ENCODE data around the gene KLHL29. TPM values are rescaled to one million over a fixed set of nuclear protein-coding genes. Genes with fewer than 3 reads are reported as not detected.
A peak's percentile ranks its signal among the peaks of the same experiment; 100 is the strongest.

KLHL29 gene
- total and polyA plus RNA-seq, 2 experiments from 2014 or later, result 1.9 to 6.4 TPM

DNA sequence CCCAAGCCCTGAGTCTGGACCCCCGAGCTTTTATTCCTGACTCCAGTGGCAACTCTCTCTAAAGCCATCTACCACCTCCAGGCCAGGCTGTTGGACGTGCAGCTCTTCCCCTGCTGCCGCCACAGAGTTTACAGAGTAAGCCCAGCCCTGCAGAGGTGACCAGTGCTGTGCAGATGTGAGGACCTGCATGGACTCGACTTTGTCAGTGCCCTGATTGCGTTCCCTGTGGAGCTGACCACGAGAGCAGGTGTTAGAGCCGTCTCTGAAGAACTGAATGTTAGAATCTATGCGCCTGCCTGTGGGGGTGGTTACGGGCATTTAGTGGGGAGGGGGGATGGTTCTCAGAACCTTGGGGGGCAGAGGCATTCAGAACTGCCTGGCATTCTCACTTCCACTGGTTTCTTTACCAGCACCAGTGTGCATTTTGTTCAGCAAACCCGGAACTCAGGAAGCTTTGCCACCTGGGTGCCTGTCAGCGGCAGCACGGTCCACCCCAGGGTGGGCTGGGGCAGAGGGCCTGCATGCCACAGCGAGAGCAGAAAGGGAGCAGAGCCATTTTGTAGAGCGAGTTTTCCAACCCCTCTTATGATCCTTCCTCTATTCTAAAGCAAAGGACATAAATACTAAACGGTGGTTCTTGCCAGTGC, 137.9 kb downstream of the KLHL29 start:
- H3F3A ChIP-seq (ENCODE audit: insufficient read depth), result peaks cover 21% of the 10 kb centered on the region
- DNase-seq, result no peak
- peak overlapping the region; percentile 80 for H3K4me2 ChIP-seq (ENCODE audit: unreplicated experiment)
- no peak overlapping the region for H2AFZ ChIP-seq
- no peaks in the 10 kb centered on the region for H3K79me2 ChIP-seq (ENCODE audit: insufficient read depth)
- H3K9me2 ChIP-seq (ENCODE audit: insufficient read depth), result no peaks in the 10 kb centered on the region
- no peaks in the 10 kb centered on the region for H3K27me3 ChIP-seq (replicated peaks; ENCODE audit: insufficient read depth)
- in situ Hi-C loops (cut with MboI), result no loop called here
- TF ChIP-seq EZH2 (IDR thresholded peaks at IDR 0.05; ENCODE audit: insufficient read depth, poor library complexity, severe bottlenecking), result no peak
- TF ChIP-seq EZH2phosphoT487 (IDR thresholded peaks at IDR 0.05; ENCODE audit: insufficient read depth, low read depth), result no peak
- no peak overlapping the region for H3K4me3 ChIP-seq
- no peaks in the 10 kb centered on the region for H3K36me3 ChIP-seq (ENCODE audit: low read depth)
- WGBS, 2 experiments (ENCODE audit: low coverage in 1 of 2, low lambda C conversion rate in 2 of 2, missing lambda C conversion rate in 2 of 2), result 89% methylated on average over 15 of the region's 15 CpGs
- H4K20me1 ChIP-seq (ENCODE audit: insufficient read depth), result no peaks in the 10 kb centered on the region
- H3K9me3 ChIP-seq (ENCODE audit: low read depth), result no peaks in the 10 kb centered on the region
- H3K4me1 ChIP-seq (ENCODE audit: insufficient read depth), result peaks cover 21% of the 10 kb centered on the region
- no peak overlapping the region; the same call in 1 of the 2 replicates for H3K27ac ChIP-seq
- H3K9ac ChIP-seq, result no peak overlapping the region

DNA sequence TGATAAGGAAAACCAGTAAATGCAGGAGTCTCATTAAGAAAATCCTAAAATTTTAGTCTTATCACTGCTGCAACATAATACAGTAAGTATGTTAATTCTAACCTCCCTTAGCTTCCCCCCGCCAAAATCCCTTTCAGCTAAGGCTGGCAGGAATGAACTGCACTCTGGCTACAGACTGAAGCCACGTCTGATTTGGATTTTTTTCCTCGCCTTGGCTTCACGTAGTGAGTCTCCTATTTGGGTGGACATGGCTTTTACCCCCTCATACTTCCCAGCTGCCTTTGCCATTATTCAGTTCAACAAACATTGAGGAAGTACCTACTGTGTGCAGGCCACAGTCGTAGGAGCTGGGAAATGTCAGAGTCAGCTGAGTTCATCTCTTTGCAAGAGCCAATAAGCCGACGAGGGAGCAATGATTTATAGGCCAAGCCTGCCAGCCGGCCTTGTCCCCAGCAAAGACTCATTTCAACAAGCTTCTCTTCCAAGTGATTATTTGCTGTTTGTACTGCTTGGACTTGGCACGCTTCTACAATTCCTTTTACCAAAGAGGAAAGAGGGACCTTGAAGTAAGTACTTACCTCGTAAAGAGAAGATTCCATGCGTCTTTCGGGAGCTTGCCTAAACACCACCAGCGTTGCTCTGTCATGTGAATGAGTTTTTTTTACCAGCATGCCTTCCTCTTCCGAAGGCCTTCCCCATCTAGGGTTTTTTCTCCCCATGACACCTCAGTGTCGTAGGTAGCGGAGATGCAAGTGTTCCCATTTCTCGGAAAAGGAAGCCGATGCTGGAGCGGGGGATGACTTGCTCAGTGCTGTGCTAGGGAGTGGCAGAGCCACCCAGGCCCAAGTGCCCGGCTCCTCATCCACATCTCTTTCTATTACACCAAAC, 138.6 kb downstream of the KLHL29 start:
- Histone ChIP-seq H3K27ac (peak overlapping the region; percentile 88), H3K36me3 (ENCODE audit: low read depth) (no peaks in the 10 kb centered on the region), H3F3A (ENCODE audit: insufficient read depth) (peaks cover 21% of the 10 kb centered on the region), H3K9me2 (ENCODE audit: insufficient read depth) (no peaks in the 10 kb centered on the region), H3K9ac (peak overlapping the region; percentile 72), H3K27me3 (replicated peaks; ENCODE audit: insufficient read depth) (no peaks in the 10 kb centered on the region), H2AFZ (peak overlapping the region; percentile 76), H4K20me1 (ENCODE audit: insufficient read depth) (no peaks in the 10 kb centered on the region), H3K9me3 (ENCODE audit: low read depth) (no peaks in the 10 kb centered on the region), H3K4me2 (ENCODE audit: unreplicated experiment) (peak overlapping the region; percentile 80), H3K4me1 (ENCODE audit: insufficient read depth) (peaks cover 21% of the 10 kb centered on the region), H3K79me2 (ENCODE audit: insufficient read depth) (no peaks in the 10 kb centered on the region), H3K4me3 (peak overlapping the region; percentile 34)
- in situ Hi-C loops (cut with MboI), result no loop called here
- DNase-seq, result peak; percentile 53
- 23 to 26% methylated on average over 20 of the region's 20 CpGs for WGBS, 2 experiments (ENCODE audit: low coverage in 1 of 2, low lambda C conversion rate in 2 of 2, missing lambda C conversion rate in 2 of 2)
- no peak for TF ChIP-seq EZH2 (IDR thresholded peaks at IDR 0.05; ENCODE audit: insufficient read depth, poor library complexity, severe bottlenecking)
- no peak for TF ChIP-seq EZH2phosphoT487 (IDR thresholded peaks at IDR 0.05; ENCODE audit: insufficient read depth, low read depth)

DNA sequence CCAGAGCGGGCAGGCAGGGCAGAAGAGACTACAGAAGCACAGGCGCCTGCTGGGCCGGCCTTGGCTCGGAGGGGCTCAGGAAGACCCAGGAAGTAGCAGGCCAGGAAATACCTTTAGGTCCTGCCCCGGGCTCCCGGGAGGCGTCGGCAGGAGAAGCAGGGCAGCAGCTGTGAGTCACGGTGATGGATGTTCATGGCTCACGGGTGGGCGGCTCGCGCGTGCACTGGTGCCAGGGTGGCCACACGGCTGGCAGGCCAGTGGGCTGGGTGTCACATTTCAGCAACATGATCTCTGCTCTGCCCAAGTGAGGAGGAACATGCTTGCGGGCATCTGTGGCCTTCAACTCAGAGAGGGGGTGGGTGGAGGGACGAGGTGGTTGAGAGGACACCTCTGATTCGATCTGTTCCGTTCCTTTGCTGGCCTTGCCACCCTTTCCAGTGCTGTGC, 139.3 kb downstream of the KLHL29 start:
- in situ Hi-C loops (cut with MboI), result no loop called here
- H3K27ac ChIP-seq, result peak overlapping the region; percentile 88
- H3K9ac ChIP-seq, result peak overlapping the region; percentile 72

DNA sequence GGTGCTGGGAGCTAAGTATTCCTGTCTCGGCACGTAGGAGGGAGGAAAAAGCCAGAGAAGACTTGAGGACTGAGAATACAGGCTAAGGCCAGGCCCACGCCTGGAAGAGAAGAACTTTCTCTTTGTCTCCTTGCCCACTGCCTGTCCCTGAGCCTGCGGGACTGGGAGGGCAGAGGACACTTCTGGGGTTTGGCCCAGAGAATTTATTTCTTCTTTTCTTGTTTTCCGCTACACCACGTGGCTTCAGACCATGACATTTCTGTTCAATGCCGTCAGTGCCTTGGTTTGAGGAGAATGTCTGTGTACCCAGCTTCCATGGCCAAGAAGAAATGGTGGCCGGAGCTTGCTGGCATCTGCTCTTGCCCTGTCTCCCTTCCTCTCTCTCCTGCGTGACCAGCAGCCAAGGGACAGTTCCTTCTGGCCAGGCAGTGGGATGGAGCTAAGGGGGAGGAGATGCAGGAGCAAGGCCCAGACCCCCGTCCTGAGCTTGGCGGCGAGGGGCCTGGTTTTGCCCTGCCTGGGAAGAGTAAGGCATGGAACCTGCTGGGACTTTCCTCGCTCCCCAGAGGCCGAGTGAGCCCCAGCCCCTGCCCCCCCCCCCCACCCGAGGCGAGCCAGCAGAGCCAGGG, 140.3 kb downstream of the KLHL29 start:
- 66 to 74% methylated on average over 13 to 16 of the region's 16 CpGs for WGBS, 2 experiments (ENCODE audit: low coverage in 1 of 2, low lambda C conversion rate in 2 of 2, missing lambda C conversion rate in 2 of 2)
- H2AFZ ChIP-seq, result peak overlapping the region; percentile 76

More for the DNA sequence above, 139.3 kb downstream of the KLHL29 start:
- peaks cover 21% of the 10 kb centered on the region for H3K4me1 ChIP-seq (ENCODE audit: insufficient read depth)
- 11% methylated on average over 17 to 19 of the region's 19 CpGs for WGBS, 2 experiments (ENCODE audit: low coverage in 1 of 2, low lambda C conversion rate in 2 of 2, missing lambda C conversion rate in 2 of 2)
- H3K4me2 ChIP-seq (ENCODE audit: unreplicated experiment), result peak overlapping the region; percentile 80
- no peaks in the 10 kb centered on the region for H3K9me3 ChIP-seq (ENCODE audit: low read depth)
- peak overlapping the region; percentile 76 for H2AFZ ChIP-seq
- no peaks in the 10 kb centered on the region for H3K9me2 ChIP-seq (ENCODE audit: insufficient read depth)
- peak; percentile 94 for DNase-seq
- H3K4me3 ChIP-seq, result peak overlapping the region; percentile 34
- H3K36me3 ChIP-seq (ENCODE audit: low read depth), result no peaks in the 10 kb centered on the region
- H3K79me2 ChIP-seq (ENCODE audit: insufficient read depth), result no peaks in the 10 kb centered on the region
- no peaks in the 10 kb centered on the region for H4K20me1 ChIP-seq (ENCODE audit: insufficient read depth)
- no peak for TF ChIP-seq EZH2 (IDR thresholded peaks at IDR 0.05; ENCODE audit: insufficient read depth, poor library complexity, severe bottlenecking)
- TF ChIP-seq EZH2phosphoT487 (IDR thresholded peaks at IDR 0.05; ENCODE audit: insufficient read depth, low read depth), result no peak
- peaks cover 21% of the 10 kb centered on the region for H3F3A ChIP-seq (ENCODE audit: insufficient read depth)
- H3K27me3 ChIP-seq (replicated peaks; ENCODE audit: insufficient read depth), result no peaks in the 10 kb centered on the region

More for the DNA sequence above, 140.3 kb downstream of the KLHL29 start:
- Histone ChIP-seq H3K4me1 (ENCODE audit: insufficient read depth) (peaks cover 21% of the 10 kb centered on the region), H3K9me2 (ENCODE audit: insufficient read depth) (no peaks in the 10 kb centered on the region), H4K20me1 (ENCODE audit: insufficient read depth) (no peaks in the 10 kb centered on the region), H3F3A (ENCODE audit: insufficient read depth) (peaks cover 21% of the 10 kb centered on the region), H3K79me2 (ENCODE audit: insufficient read depth) (no peaks in the 10 kb centered on the region), H3K36me3 (ENCODE audit: low read depth) (no peaks in the 10 kb centered on the region), H3K4me2 (ENCODE audit: unreplicated experiment) (peak overlapping the region; percentile 80), H3K27me3 (replicated peaks; ENCODE audit: insufficient read depth) (no peaks in the 10 kb centered on the region), H3K9me3 (ENCODE audit: low read depth) (no peaks in the 10 kb centered on the region), H3K9ac (peak overlapping the region; percentile 72), H3K4me3 (peak overlapping the region; percentile 34; the same call in 1 of the 2 replicates), H3K27ac (peak overlapping the region; percentile 88)
- no peak for DNase-seq
- in situ Hi-C loops (cut with MboI), result no loop called here
- TF ChIP-seq EZH2 (IDR thresholded peaks at IDR 0.05; ENCODE audit: insufficient read depth, poor library complexity, severe bottlenecking) (no peak), EZH2phosphoT487 (IDR thresholded peaks at IDR 0.05; ENCODE audit: insufficient read depth, low read depth) (no peak)

All from GM23248 (cell line).